ENCODE results near the gene ADCY1. TPM values are rescaled to one million over a fixed set of nuclear protein-coding genes. Genes with fewer than 3 reads are reported as not detected.

The ADCY1 gene
- total and polyA plus RNA-seq, 2 donors (not counting 3 experiments of a cell fraction or from before 2014, with no cell fraction given) = 0.52 to 1.6 TPM

DNA sequence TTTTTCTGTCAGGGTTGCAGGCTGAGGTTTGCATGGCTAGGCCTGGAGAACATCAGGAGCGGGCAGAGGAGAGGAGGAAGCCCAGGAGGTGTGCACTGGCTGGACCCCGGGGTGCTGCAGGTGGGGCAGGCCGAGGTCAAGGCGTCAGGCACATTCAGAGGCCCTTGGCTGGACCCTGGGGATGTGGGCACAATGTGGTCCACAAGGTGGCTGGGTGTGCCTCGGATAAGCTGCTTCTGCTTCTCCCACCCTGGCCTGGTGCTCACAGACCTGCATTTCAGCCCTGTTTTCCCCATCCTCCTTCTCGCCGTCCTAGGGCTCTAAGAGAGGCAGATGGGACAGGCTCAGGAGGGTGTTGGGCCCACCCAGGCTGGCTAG is 108.2 kb downstream of the ADCY1 start:
- BruUV-seq (replicated peaks) = no TSS peak
- Histone ChIP-seq H3K4me2 (ENCODE audit: insufficient read depth, low read length) (no peak overlapping the region), H3K9me3 (replicated peaks; ENCODE audit: control insufficient read depth, insufficient read depth, low read length) (no peaks in the 10 kb centered on the region), H3K36me3 (ENCODE audit: control insufficient read depth in 2 of 2, extremely low read depth in 1 of 2, insufficient read depth in 2 of 2, low read length in 2 of 2) (no peaks in the 10 kb centered on the region), H3K9me1 (replicated peaks; ENCODE audit: control insufficient read depth, extremely low read depth, insufficient read depth, low read length) (no peaks in the 10 kb centered on the region), H3K4me3 (replicated peaks in 1 of 3; ENCODE audit: insufficient read depth in 1 of 3, low read depth in 1 of 3, low read length in 3 of 3) (no peak overlapping the region), H3K4me1 (ENCODE audit: control insufficient read depth, extremely low read depth, insufficient read depth, low read length) (no peaks in the 10 kb centered on the region), H2AFZ (ENCODE audit: low read depth, low read length) (no peak overlapping the region), H4K20me1 (replicated peaks; ENCODE audit: control insufficient read depth, extremely low read depth, insufficient read depth, low read length) (no peaks in the 10 kb centered on the region), H3K9ac (replicated peaks; ENCODE audit: extremely low read depth, insufficient read depth, low read length) (no peak overlapping the region), H3K79me2 (ENCODE audit: control insufficient read depth, insufficient read depth, low read length) (no peaks in the 10 kb centered on the region), H3K27ac (ENCODE audit: insufficient read depth, low read depth, low read length) (no peak overlapping the region), H3K27me3 (ENCODE audit: control insufficient read depth in 2 of 2, insufficient read depth in 2 of 2, low read length in 2 of 2) (no peaks in the 10 kb centered on the region)
- dilution Hi-C loops (cut with MboI; ENCODE audit: extremely low pct_ligation_motif_present, low sequenced_read_pairs) = no loop called here
- no peak for TF ChIP-seq FOS (IDR thresholded peaks at IDR 0.05; ENCODE audit: borderline replicate concordance, insufficient read depth, low read length)
- TF ChIP-seq EZH2 (IDR thresholded peaks at IDR 0.05; ENCODE audit: borderline replicate concordance, low read depth, low read length, severe bottlenecking) = no peak
- no peak for TF ChIP-seq POLR2A (IDR thresholded peaks at IDR 0.05; ENCODE audit: low read depth, low read length)
- TF ChIP-seq GATA2 (IDR thresholded peaks at IDR 0.05; ENCODE audit: insufficient read depth, insufficient read length, low read depth, low read length) = no peak
- no peak for TF ChIP-seq POLR2AphosphoS5 (IDR thresholded peaks at IDR 0.05; ENCODE audit: insufficient read depth, low read depth, low read length)
- no peak for TF ChIP-seq JUN (IDR thresholded peaks at IDR 0.05; ENCODE audit: borderline replicate concordance, insufficient read depth, insufficient read length, low read depth)
- no peak for TF ChIP-seq MYC (IDR thresholded peaks at IDR 0.05; ENCODE audit: low read depth, low read length)
- TF ChIP-seq, protein P1, sequence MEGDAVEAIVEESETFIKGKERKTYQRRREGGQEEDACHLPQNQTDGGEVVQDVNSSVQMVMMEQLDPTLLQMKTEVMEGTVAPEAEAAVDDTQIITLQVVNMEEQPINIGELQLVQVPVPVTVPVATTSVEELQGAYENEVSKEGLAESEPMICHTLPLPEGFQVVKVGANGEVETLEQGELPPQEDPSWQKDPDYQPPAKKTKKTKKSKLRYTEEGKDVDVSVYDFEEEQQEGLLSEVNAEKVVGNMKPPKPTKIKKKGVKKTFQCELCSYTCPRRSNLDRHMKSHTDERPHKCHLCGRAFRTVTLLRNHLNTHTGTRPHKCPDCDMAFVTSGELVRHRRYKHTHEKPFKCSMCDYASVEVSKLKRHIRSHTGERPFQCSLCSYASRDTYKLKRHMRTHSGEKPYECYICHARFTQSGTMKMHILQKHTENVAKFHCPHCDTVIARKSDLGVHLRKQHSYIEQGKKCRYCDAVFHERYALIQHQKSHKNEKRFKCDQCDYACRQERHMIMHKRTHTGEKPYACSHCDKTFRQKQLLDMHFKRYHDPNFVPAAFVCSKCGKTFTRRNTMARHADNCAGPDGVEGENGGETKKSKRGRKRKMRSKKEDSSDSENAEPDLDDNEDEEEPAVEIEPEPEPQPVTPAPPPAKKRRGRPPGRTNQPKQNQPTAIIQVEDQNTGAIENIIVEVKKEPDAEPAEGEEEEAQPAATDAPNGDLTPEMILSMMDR (IDR thresholded peaks at IDR 0.05; ENCODE audit: extremely low read depth in 1 of 2, insufficient read depth in 1 of 2, low read depth in 1 of 2, low read length in 2 of 2) = no peak
- TF ChIP-seq, protein P2, sequence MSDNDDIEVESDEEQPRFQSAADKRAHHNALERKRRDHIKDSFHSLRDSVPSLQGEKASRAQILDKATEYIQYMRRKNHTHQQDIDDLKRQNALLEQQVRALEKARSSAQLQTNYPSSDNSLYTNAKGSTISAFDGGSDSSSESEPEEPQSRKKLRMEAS (IDR thresholded peaks at IDR 0.05; ENCODE audit: insufficient read depth, insufficient read length) = no peak
- intact Hi-C loops (cut with micrococcal nuclease) = no loop called here
- CTCF ChIA-PET = no interaction called here
- no peak for FAIRE-seq
- POLR2A ChIA-PET = interaction anchor here (0.5 kb wide), 1 partner anchor 398 kb away, joined by 4 read pairs; no protein-coding TSS in a partner anchor
- DNase-seq (ENCODE audit: low read depth, low spot score) = no peak

Measured in endothelial cell of umbilical vein (primary cell).